CD4-positive, alpha-beta T cell treated with Interferon alpha-2 for 1 hour (primary cell): ENCODE measurements around the gene CDCA7L.
A peak's percentile ranks its signal among the peaks of the same experiment; 100 is the strongest.
"Not testable (repeated sequence)": the region's sequence is repeated elsewhere in the genome, so short reads cannot be mapped to it uniquely, and the experiment has no call there.

Source experiments
- DNase-seq, 2 donors: peaks; one replicate each; pipeline ENCODE4 v3.0.0-alpha.2; 2020 to 2022

Gene CDCA7L

GRCh38 chr7:21902240-21902639 is 43.5 kb downstream of the CDCA7L start:
- DNase-seq, result no peak

- DNase-seq, result peak; percentile 32 to 46
These were observed 47.3 kb downstream of the CDCA7L start for GRCh38 chr7:21898265-21898930.

- DNase-seq, result no peak
These were observed 52.3 kb downstream of the CDCA7L start for GRCh38 chr7:21893401-21893800.

GRCh38 chr7:21891291-21891690 is 54.4 kb downstream of the CDCA7L start:
- no peak for DNase-seq

GRCh38 chr7:21887779-21888178 is 57.9 kb downstream of the CDCA7L start:
- DNase-seq, result no peak

- no peak for DNase-seq
These were observed 58.3 kb downstream of the CDCA7L start for GRCh38 chr7:21887353-21887752.

GRCh38 chr7:21886396-21886795 is 59.3 kb downstream of the CDCA7L start:
- no peak for DNase-seq

- no peak for DNase-seq
These were observed 61.2 kb downstream of the CDCA7L start for GRCh38 chr7:21884496-21884895.

- DNase-seq, result not testable (repeated sequence)
These were observed 62.2 kb downstream of the CDCA7L start for GRCh38 chr7:21883501-21883900.

- DNase-seq, result no peak
These were observed 62.6 kb downstream of the CDCA7L start for GRCh38 chr7:21883069-21883468.

- DNase-seq, result no peak
These were observed 75.8 kb downstream of the CDCA7L start for GRCh38 chr7:21869785-21870402.

- DNase-seq, result no peak
These were observed 77.2 kb downstream of the CDCA7L start for GRCh38 chr7:21868576-21868850.

GRCh38 chr7:21867816-21868575 is 77.7 kb downstream of the CDCA7L start:
- DNase-seq, result no peak

GRCh38 chr7:21867226-21867625 is 78.5 kb downstream of the CDCA7L start:
- no peak for DNase-seq

GRCh38 chr7:21866731-21867130 is 79.0 kb downstream of the CDCA7L start:
- no peak for DNase-seq

GRCh38 chr7:21865631-21866204 is 80.0 kb downstream of the CDCA7L start:
- DNase-seq, result not testable (repeated sequence)

- DNase-seq, result no peak
These were observed 94.1 kb downstream of the CDCA7L start for GRCh38 chr7:21851559-21851967.
